ENCODE data around the gene SYNC.
"Not testable (repeated sequence)": the region's sequence is repeated elsewhere in the genome, so short reads cannot be mapped to it uniquely, and the experiment has no call there.

SYNC gene

DNA sequence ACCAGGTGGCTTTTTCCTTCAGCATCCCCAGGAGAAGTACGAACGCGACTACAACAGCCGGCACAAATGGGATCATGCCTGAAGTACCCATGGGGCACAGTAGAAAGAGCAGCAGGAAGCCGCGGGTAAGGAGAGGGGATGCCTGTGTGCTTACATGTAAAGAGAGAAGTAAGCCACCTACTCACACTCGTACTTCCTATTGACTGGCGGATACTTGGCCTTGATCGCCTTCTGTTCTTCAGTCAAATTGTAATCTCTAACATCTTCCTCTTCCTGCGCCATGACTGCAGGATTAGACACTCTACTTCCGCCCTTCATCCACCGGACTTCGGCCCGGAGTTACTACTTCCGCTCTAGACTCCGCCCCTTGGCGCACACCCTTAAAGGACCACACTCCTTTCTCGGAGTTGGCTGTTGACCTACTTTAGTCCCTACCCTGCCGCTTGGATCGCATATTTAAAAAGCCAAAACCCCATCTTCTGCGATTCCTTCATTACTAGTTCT lies 52.3 kb downstream of the SYNC start, which contains the start of gene ZBTB8OS:
Gene ZBTB8OS (minus strand): TSS at position 303 of the 504 bp plus-strand sequence. CDS start 21 bp downstream, at position 282.
- peak within 1 kb of the TSS; percentile 99 for H3K27ac ChIP-seq
- TF ChIP-seq, protein P1, sequence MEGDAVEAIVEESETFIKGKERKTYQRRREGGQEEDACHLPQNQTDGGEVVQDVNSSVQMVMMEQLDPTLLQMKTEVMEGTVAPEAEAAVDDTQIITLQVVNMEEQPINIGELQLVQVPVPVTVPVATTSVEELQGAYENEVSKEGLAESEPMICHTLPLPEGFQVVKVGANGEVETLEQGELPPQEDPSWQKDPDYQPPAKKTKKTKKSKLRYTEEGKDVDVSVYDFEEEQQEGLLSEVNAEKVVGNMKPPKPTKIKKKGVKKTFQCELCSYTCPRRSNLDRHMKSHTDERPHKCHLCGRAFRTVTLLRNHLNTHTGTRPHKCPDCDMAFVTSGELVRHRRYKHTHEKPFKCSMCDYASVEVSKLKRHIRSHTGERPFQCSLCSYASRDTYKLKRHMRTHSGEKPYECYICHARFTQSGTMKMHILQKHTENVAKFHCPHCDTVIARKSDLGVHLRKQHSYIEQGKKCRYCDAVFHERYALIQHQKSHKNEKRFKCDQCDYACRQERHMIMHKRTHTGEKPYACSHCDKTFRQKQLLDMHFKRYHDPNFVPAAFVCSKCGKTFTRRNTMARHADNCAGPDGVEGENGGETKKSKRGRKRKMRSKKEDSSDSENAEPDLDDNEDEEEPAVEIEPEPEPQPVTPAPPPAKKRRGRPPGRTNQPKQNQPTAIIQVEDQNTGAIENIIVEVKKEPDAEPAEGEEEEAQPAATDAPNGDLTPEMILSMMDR (conservative IDR thresholded peaks at IDR 0.05), result no peak

DNA sequence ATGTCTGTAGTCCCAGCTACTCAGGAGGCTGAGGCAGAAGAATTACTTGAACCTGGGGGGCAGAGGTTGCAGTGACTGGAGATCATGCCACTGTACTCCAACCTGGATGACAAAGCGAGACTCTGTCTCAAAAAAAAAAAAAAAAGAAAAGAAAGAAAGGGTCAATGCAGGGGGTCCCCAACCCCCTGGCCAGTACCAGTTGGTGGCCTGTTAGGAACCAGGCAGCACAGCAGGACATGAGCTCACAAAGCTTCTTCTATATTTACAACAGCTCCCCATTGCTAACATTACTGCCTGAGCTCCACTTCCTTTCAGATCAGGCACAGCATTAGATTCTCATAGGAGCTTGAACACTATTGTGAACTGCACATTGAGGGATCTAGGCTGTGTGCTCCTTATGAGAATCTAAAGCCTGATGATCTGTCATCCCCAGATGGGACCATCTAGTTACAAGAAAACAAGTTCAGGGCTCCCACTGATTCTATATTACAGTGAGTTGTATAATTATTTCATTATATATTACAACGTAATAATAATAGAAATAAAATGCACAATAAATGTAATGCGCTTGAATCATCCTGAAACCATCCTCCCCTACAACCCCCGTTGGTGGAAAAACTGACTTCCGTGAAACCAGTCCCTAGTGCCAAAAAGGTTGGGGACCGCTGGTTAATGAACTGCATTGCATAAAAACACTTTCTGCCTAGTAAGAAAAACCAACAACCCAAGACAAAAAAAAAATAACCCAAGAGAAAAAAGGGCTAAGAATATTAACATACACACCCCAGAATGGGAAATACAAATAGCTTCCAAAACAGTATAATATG lies 55.0 kb downstream of the SYNC start:
- TF ChIP-seq, protein P1 (conservative IDR thresholded peaks at IDR 0.05), result no peak

DNA sequence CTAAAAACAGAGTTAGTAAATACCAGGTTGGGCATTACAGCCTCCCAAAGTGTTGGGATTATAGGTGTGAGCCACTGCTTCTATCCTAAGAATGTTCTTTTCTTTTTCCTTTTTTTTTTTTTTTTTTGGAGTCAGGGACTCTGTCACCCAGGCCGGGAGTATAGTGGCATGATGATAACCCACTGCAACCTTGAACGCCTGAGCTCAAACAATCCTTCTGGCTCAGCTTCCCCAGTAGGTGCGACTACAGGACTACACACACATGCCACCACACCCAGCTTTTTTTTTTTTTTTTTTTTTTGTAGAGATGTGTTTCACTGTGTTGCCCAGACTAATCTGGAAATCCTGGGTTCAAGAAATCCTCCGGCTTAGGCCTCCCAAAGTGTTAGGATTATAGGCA lies 58.1 kb downstream of the SYNC start:
- H3K27ac ChIP-seq, result no peak overlapping the region
- TF ChIP-seq, protein P1 (conservative IDR thresholded peaks at IDR 0.05), result no peak

More for the DNA sequence above, 55.0 kb downstream of the SYNC start:
- no peak overlapping the region for H3K27ac ChIP-seq

DNA sequence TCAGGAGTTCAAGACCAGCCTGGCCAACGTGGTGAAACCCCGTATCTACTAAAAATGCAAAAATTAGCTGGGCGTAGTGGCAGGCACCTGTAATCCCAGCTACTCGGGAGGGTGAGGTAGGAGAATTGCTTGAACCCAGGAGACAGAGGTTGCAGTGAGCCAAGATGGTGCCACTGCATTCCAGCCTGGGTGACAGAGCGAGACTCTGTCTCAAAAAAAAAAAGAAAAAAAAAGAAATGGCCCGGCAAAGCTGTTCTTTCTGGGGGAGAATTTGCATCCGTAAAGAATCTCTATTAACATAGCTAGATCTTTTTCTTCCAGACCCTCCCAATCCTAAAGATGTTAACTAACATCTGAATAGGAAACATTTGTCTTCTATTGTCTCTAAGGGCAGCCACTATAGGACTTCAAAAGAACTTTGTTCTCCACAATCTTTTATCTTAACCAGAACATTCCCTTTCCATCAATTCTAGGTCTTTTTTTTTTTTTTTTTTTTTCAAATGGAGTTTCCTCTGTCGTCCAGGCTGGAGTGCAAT lies 60.2 kb downstream of the SYNC start:
- H3K27ac ChIP-seq, result not testable (repeated sequence)

DNA sequence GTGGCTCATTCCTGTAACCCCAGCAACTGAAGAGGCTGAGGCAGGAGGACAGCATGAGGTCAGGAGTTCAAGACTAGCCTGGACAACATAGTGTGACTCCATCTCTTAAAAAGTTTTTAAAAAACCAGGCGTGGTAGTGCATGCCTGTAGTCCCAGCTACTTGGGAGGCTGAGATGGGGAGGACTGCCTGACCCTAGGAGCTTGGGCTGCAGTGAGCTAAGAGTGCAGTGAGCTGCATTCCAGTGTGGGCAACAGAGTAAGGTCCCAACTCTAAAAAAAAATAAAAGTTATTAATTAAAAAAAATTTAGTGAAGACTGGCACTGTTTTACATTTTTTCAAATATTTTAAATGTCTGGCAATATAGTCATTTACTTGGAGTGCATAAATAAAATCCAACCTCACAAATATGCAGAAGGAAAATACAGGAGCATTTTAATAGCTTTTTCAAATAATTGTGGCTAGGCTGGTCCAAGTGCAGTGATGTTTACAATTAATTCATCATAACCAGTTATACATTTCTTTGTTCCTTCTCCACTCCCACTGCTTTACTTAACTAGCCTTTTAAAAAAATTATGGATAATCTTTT lies 63.0 kb downstream of the SYNC start:
- no peak overlapping the region for H3K27ac ChIP-seq
- TF ChIP-seq, protein P1 (conservative IDR thresholded peaks at IDR 0.05), result no peak

DNA sequence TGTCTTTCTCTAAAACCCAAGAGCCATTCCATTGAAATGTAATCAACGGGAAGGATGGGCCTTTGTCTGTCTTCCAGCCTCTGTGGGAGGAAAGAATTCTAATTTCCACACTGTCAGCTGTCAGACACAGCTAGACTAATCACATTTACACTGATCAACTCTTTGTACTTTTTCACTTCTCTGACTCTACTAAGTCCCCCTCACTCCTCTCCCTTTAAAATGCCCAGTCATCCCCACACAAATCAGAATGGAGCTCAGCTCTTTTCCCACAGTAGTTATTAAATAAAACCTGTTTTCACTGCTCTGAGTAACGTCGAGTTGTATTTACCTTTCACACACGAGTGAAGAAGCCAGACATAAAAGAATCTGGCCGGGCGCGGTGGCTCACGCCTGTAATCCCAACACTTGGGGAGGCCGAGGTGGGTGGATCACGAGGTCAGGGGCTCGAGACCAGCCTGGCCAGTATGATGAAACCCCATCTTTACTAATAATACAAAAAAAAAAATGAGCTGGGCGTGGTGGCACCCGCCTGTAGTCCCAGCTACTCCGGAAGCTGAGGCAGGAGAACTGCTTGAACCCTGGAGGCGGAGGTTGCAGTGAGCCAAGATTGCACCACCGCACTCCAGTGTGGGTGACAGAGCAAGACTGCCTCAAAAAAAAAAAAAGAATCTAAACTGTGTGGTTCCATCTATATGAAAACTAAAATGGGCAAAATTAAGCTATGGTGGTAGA lies 65.5 kb downstream of the SYNC start:
- TF ChIP-seq, protein P1 (conservative IDR thresholded peaks at IDR 0.05), result no peak
- no peak overlapping the region for H3K27ac ChIP-seq

DNA sequence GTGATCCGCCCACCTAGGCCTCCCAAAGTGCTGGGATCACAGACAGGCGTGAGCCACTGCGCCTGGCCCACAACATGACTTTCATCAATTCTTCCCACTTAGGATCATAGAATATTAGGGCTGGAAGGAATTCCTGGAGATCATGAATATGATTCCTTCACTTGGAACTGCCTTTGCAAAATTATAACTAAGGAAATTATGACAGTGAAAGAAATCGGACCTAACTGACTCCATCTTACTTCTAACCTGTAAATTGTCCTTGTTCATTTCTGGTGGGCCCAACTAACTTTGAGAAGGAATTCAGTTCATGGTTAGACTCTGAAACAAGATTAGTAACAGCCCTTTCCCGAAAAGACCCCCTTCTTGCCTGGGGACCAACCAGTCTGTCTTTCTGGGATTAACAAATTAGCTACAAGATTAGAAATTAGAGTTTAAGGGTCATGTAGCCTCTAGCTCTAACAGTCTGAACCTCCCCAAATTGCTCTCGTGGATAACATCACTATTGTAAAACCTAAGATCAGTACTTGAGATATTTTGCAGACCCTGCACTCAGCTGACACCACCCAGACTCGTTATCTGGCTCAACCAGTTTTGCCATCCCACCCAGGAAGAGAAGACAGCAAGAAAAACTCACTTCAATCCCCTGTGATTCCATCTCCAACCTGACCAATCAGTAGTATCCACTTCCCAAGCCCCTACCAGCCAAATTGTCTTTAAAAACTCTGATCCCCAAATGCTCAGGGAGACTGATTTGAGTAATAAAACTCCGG lies 66.9 kb downstream of the SYNC start:
- TF ChIP-seq, protein P1 (conservative IDR thresholded peaks at IDR 0.05), result no peak
- no peak overlapping the region for H3K27ac ChIP-seq

Measured in VCaP (cell line).